OCI-LY1 (cell line): ENCODE results near the gene CYBB.

ENCODE experiments used
- H2AFZ ChIP-seq: fragments of 200-600 bp; sonication (generic), shearing (Covaris generic); 2 replicates; pipeline ENCODE4 v1.6.0; 2014; ENCODE audit warnings: antibody characterized with exemption, mild to moderate bottlenecking, low read length
- H3F3A ChIP-seq: fragments of 200-600 bp; sonication (generic), shearing (Covaris generic); 2 replicates; pipeline ENCODE4 v1.6.0; 2014; ENCODE audit warnings: mild to moderate bottlenecking, antibody characterized with exemption, low read length, moderate library complexity; ENCODE audit not compliant: insufficient read depth
- H3K27ac ChIP-seq: fragments of 200-600 bp; sonication (generic); 2 replicates; pipeline ENCODE4 v1.5.1; 2014; ENCODE audit warnings: low read length, mixed run types, mild to moderate bottlenecking, low read depth; ENCODE audit not compliant: poor library complexity, severe bottlenecking
- H3K27me3 ChIP-seq: fragments of 200-600 bp; sonication (generic); 2 replicates; pipeline ENCODE4 v1.6.0; 2014; ENCODE audit warnings: antibody characterized with exemption, mild to moderate bottlenecking, low read length, moderate library complexity; ENCODE audit not compliant: insufficient read depth
- H3K36me3 ChIP-seq: fragments of 200-600 bp; sonication (generic); 2 replicates; pipeline ENCODE4 v1.6.1; 2014; ENCODE audit warnings: mild to moderate bottlenecking, antibody characterized with exemption, low read length, moderate library complexity, mixed read lengths; ENCODE audit not compliant: insufficient read depth
- H3K4me1 ChIP-seq: fragments of 200-600 bp; sonication (generic); 2 replicates; pipeline ENCODE4 v1.5.1; 2014; ENCODE audit warnings: mild to moderate bottlenecking, low read length, moderate library complexity; ENCODE audit not compliant: insufficient read depth, severe bottlenecking
- H3K4me2 ChIP-seq: fragments of 200-600 bp; sonication (generic), shearing (Covaris generic); 2 replicates; pipeline ENCODE4 v1.6.1; 2014; ENCODE audit warnings: low read length
- H3K4me3 ChIP-seq: fragments of 200-600 bp; sonication (generic); 2 replicates; pipeline ENCODE4 v1.5.1; 2014; ENCODE audit warnings: low read length, low read depth, mild to moderate bottlenecking, mixed read lengths; ENCODE audit not compliant: poor library complexity, severe bottlenecking
- H3K79me2 ChIP-seq: fragments of 200-600 bp; shearing (Covaris generic); 2 replicates; pipeline ENCODE4 v1.6.1; 2016; ENCODE audit warnings: mixed run types, low read length, mixed read lengths; ENCODE audit not compliant: insufficient read depth
- H3K9ac ChIP-seq: fragments of 200-600 bp; sonication (generic), shearing (Covaris generic); 2 replicates; pipeline ENCODE4 v1.6.1; 2014; ENCODE audit warnings: mild to moderate bottlenecking, low read length, mixed read lengths
- H3K9me2 ChIP-seq: fragments of 200-600 bp; sonication (generic), shearing (Covaris generic); 2 replicates; pipeline ENCODE4 v1.6.1; 2014; ENCODE audit warnings: low read depth, mild to moderate bottlenecking, low read length, mixed read lengths
- H3K9me3 ChIP-seq: fragments of 200-600 bp; shearing (Covaris generic); 2 replicates; pipeline ENCODE4 v1.6.1; 2014; ENCODE audit warnings: low read length, mixed read lengths
- H4K20me1 ChIP-seq: fragments of 200-600 bp; sonication (generic), shearing (Covaris generic); 2 replicates; pipeline ENCODE4 v1.6.0; 2016; ENCODE audit warnings: mild to moderate bottlenecking, low read length; ENCODE audit not compliant: insufficient read depth
- EZH2 ChIP-seq: fragments of 200-600 bp; sonication (generic), shearing (Covaris generic); IDR thresholded peaks from 2 replicates; pipeline ENCODE4 v1.8.0; 2017; ENCODE audit warnings: borderline replicate concordance, mixed run types, mild to moderate bottlenecking, antibody characterized with exemption, low read length, moderate library complexity, mixed read lengths
- TF ChIP-seq, protein P1 (sequence below): fragments of 200-600 bp; sonication (generic), shearing (Covaris generic); IDR thresholded peaks from 2 replicates; pipeline ENCODE4 v1.5.1; 2017; ENCODE audit warnings: mild to moderate bottlenecking, antibody characterized with exemption, low read length, moderate library complexity, mixed read lengths

The CYBB gene

DNA sequence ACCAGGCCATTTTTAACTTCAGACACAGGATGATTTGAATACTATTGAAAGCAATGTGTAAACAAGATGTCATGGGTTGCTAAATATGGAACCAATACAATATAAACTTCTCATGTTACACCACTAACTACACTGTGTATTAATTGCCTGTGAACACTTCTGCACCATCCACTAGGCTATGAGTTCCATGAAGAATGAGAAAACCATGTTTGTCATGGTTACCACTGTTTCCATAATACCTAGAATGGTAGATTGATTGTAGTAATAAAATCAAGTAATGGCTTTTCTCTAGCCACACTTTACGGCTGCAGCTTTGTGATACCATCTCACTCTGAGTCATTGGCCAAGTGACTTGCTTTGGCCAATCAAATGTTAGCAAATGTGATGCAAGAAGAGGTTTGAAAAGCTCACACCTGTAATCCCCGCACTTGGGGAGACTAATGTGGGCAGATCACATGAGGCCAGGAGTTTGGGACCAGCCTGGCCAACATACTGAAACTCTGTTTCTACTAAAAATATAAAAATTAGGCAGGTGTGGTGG is 19.9 kb upstream of the CYBB start:
- Histone ChIP-seq H3K79me2 (no peaks in the 10 kb centered on the region), H3K4me1 (peaks cover 41% of the 10 kb centered on the region), H3K36me3 (no peaks in the 10 kb centered on the region), H3K27ac (no peak overlapping the region), H3K27me3 (no peaks in the 10 kb centered on the region), H3K4me2 (no peak overlapping the region), H3K9me2 (no peaks in the 10 kb centered on the region), H3K9ac (no peak overlapping the region), H4K20me1 (no peaks in the 10 kb centered on the region), H2AFZ (no peak overlapping the region), H3K4me3 (no peak overlapping the region), H3F3A (no peaks in the 10 kb centered on the region), H3K9me3 (no peaks in the 10 kb centered on the region)
- no peak for TF ChIP-seq EZH2
- TF ChIP-seq, protein P1, sequence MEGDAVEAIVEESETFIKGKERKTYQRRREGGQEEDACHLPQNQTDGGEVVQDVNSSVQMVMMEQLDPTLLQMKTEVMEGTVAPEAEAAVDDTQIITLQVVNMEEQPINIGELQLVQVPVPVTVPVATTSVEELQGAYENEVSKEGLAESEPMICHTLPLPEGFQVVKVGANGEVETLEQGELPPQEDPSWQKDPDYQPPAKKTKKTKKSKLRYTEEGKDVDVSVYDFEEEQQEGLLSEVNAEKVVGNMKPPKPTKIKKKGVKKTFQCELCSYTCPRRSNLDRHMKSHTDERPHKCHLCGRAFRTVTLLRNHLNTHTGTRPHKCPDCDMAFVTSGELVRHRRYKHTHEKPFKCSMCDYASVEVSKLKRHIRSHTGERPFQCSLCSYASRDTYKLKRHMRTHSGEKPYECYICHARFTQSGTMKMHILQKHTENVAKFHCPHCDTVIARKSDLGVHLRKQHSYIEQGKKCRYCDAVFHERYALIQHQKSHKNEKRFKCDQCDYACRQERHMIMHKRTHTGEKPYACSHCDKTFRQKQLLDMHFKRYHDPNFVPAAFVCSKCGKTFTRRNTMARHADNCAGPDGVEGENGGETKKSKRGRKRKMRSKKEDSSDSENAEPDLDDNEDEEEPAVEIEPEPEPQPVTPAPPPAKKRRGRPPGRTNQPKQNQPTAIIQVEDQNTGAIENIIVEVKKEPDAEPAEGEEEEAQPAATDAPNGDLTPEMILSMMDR: no peak

DNA sequence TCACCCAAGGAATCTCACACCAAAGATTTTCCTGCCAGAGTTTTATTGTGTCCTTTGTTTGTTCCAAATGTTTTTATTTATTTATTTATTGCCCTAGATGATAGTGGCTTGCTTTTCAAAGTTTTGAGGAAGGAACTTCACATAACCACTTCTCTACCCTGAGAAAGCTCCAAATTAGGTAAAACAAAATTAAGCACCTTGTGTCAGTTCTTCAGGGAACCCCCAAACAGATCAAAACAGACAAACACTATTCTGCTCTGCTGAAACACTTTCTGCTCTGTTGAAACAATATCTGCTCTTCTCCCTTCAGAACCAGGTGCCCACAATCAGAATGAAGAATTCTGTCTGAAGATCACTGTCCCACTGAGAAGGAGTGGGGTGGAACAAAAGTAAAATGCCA is 16.5 kb upstream of the CYBB start:
- no peaks in the 10 kb centered on the region for H3F3A ChIP-seq
- no peaks in the 10 kb centered on the region for H3K36me3 ChIP-seq
- no peak overlapping the region for H2AFZ ChIP-seq
- H3K9ac ChIP-seq: no peak overlapping the region
- H3K9me2 ChIP-seq: no peaks in the 10 kb centered on the region
- H3K27ac ChIP-seq: peak overlapping the region; percentile 67
- no peaks in the 10 kb centered on the region for H3K27me3 ChIP-seq
- H3K9me3 ChIP-seq: no peaks in the 10 kb centered on the region
- peaks cover 16% of the 10 kb centered on the region for H3K4me1 ChIP-seq
- no peaks in the 10 kb centered on the region for H4K20me1 ChIP-seq
- no peak overlapping the region; the same call in 1 of the 2 replicates for H3K4me2 ChIP-seq
- no peak for TF ChIP-seq EZH2
- TF ChIP-seq, protein P1: no peak
- no peaks in the 10 kb centered on the region for H3K79me2 ChIP-seq
- no peak overlapping the region for H3K4me3 ChIP-seq

DNA sequence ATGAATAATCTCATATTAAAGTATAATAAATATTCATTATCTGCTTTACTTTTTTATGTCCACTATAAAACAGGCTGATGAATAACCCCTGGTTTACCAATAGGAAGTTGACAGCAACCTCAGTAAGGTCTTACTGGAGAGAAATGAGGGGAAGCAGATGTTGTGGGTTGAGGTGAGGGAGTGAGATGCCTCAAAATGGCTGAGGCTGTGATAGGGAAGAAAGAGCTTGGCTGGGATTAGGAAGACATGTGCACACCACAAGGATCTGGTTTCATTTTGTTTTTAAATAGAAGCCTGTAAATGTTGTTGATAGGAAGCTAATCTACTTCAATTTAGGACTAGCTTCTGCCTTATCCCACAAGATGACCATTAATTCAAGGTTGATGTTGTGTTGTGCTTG is 14.4 kb upstream of the CYBB start:
- H3K9me2 ChIP-seq: no peaks in the 10 kb centered on the region
- TF ChIP-seq, protein P1: no peak
- no peak for TF ChIP-seq EZH2
- H3K9ac ChIP-seq: no peak overlapping the region
- H3F3A ChIP-seq: no peaks in the 10 kb centered on the region
- H2AFZ ChIP-seq: no peak overlapping the region
- no peak overlapping the region for H3K4me3 ChIP-seq
- no peak overlapping the region for H3K27ac ChIP-seq
- no peaks in the 10 kb centered on the region for H4K20me1 ChIP-seq
- peaks cover 16% of the 10 kb centered on the region for H3K4me1 ChIP-seq
- no peaks in the 10 kb centered on the region for H3K9me3 ChIP-seq
- no peak overlapping the region for H3K4me2 ChIP-seq
- H3K79me2 ChIP-seq: no peaks in the 10 kb centered on the region
- no peaks in the 10 kb centered on the region for H3K27me3 ChIP-seq
- H3K36me3 ChIP-seq: no peaks in the 10 kb centered on the region
